Endothelial cell of umbilical vein (primary cell): Measurements from ENCODE around the gene TMEM266. TPM values are rescaled to one million over a fixed set of nuclear protein-coding genes. Genes with fewer than 3 reads are reported as not detected.

Experiments
- BruUV-seq: library from RNA; stranded (reverse); fragments of 400-500 nt; replicated peaks from 2 replicates; lab custom pipeline; 2021; lab: Mats Ljungman, UMichigan
- CTCF ChIA-PET: fragments of 300-600, 350-600 bp; sonication (Branson Sonifier 250); formaldehyde crosslinking; loops from one replicate; lab custom pipeline; 2021; ENCODE audit warnings: antibody characterized with exemption, inconsistent platforms; lab: Charles Lee
- POLR2A ChIA-PET: fragments of 300-600, 350-600 bp; sonication (Branson Sonifier 250); formaldehyde crosslinking; loops from one replicate; lab custom pipeline; 2021; ENCODE audit warnings: antibody characterized with exemption, inconsistent platforms; lab: Charles Lee
- DNase-seq: peaks from one replicate; pipeline ENCODE4 v3.0.0-alpha.2; 2011; ENCODE audit warnings: low read depth, low spot score
- FAIRE-seq: peaks from 2 replicates; lab custom pipeline; 2011; peaks lifted over from hg19 to GRCh38; lab: Jason Lieb, UNC
- H2AFZ ChIP-seq: 2 replicates; pipeline ENCODE4 v1.6.0; 2012; ENCODE audit warnings: low read depth, low read length, control low read depth, inconsistent platforms
- H3K27ac ChIP-seq: 2 replicates; pipeline ENCODE4 v1.5.1; 2011; ENCODE audit warnings: low read depth, mild to moderate bottlenecking, control low read depth, low read length, moderate library complexity; ENCODE audit not compliant: insufficient read depth
- H3K27me3 ChIP-seq, 2 experiments: 2 replicates each; pipeline versions ENCODE4 v1.6.0 to v1.6.1; 2011; ENCODE audit warnings: low read length in 2 of 2, mixed read lengths in 1 of 2; ENCODE audit not compliant: control insufficient read depth in 2 of 2, insufficient read depth in 2 of 2
- H3K36me3 ChIP-seq, 2 experiments: 2 replicates in 1 of 2; 3 replicates in 1 of 2; pipeline ENCODE4 v1.5.1; 2011; ENCODE audit warnings: low read length in 2 of 2, mild to moderate bottlenecking in 1 of 2, moderate library complexity in 1 of 2; ENCODE audit not compliant: control insufficient read depth in 2 of 2, insufficient read depth in 2 of 2; ENCODE audit errors: extremely low read depth in 1 of 2
- H3K4me1 ChIP-seq: 3 replicates; pipeline ENCODE4 v1.5.1; 2011; ENCODE audit warnings: mild to moderate bottlenecking, low read length; ENCODE audit not compliant: control insufficient read depth, insufficient read depth; ENCODE audit errors: extremely low read depth
- H3K4me2 ChIP-seq: 2 replicates; pipeline ENCODE4 v1.6.1; 2011; ENCODE audit warnings: low read length, control low read depth, mixed read lengths; ENCODE audit not compliant: insufficient read depth
- H3K4me3 ChIP-seq, 3 experiments: fragments of 200-600 bp in 1 of 3; sonication (generic), shearing (Covaris generic) in 1 of 3; replicated peaks in 1 of 3; 2 replicates each; pipeline ENCODE4 v1.5.1; 2011 to 2016; ENCODE audit warnings: control low read depth in 3 of 3, low read length in 3 of 3, mild to moderate bottlenecking in 2 of 3, inconsistent platforms in 1 of 3, low read depth in 1 of 3, moderate library complexity in 1 of 3; ENCODE audit not compliant: insufficient read depth in 1 of 3
- H3K79me2 ChIP-seq: 2 replicates; pipeline ENCODE4 v1.6.0; 2012; ENCODE audit warnings: low read length, inconsistent platforms; ENCODE audit not compliant: control insufficient read depth, insufficient read depth
- H3K9ac ChIP-seq: replicated peaks from 2 replicates; pipeline ENCODE3; 2011; ENCODE audit warnings: low read length, control low read depth; ENCODE audit not compliant: insufficient read depth; ENCODE audit errors: extremely low read depth
- H3K9me1 ChIP-seq: replicated peaks from 3 replicates; pipeline ENCODE4 v1.6.0; 2011; ENCODE audit warnings: mild to moderate bottlenecking, low read length; ENCODE audit not compliant: control insufficient read depth, insufficient read depth; ENCODE audit errors: extremely low read depth
- H3K9me3 ChIP-seq: replicated peaks from 2 replicates; pipeline ENCODE4 v1.5.1; 2012; ENCODE audit warnings: low read length, inconsistent platforms; ENCODE audit not compliant: control insufficient read depth, insufficient read depth
- H4K20me1 ChIP-seq: replicated peaks from 2 replicates; pipeline ENCODE3; 2011; ENCODE audit warnings: mild to moderate bottlenecking, low read length; ENCODE audit not compliant: control insufficient read depth, insufficient read depth; ENCODE audit errors: extremely low read depth
- CTCF ChIP-seq, 2 donors: IDR thresholded peaks; 1 replicate in 1 of 2; 2 replicates in 1 of 2; pipeline ENCODE4 v1.5.1; 2011; ENCODE audit warnings: low read length in 2 of 2, mild to moderate bottlenecking in 2 of 2, moderate library complexity in 2 of 2, control low read depth in 1 of 2, inconsistent platforms in 1 of 2, low read depth in 1 of 2; ENCODE audit not compliant: insufficient read depth in 1 of 2; ENCODE audit errors: extremely low read depth in 1 of 2
- EZH2 ChIP-seq: IDR thresholded peaks from 2 replicates; pipeline ENCODE4 v1.6.1; 2012; ENCODE audit warnings: borderline replicate concordance, low read depth, mild to moderate bottlenecking, moderate library complexity, low read length, inconsistent platforms; ENCODE audit not compliant: severe bottlenecking
- FOS ChIP-seq: IDR thresholded peaks from 2 replicates; pipeline ENCODE4 v1.6.1; 2011; ENCODE audit warnings: mild to moderate bottlenecking, low read length, moderate library complexity, borderline replicate concordance; ENCODE audit not compliant: insufficient read depth
- GATA2 ChIP-seq: IDR thresholded peaks from 2 replicates; pipeline ENCODE4 v1.7.0; 2011; ENCODE audit warnings: low read depth, mild to moderate bottlenecking, moderate library complexity, mixed read lengths, low read length; ENCODE audit not compliant: insufficient read length, insufficient read depth
- JUN ChIP-seq: IDR thresholded peaks from 2 replicates; pipeline ENCODE4 v1.6.1; 2011; ENCODE audit warnings: borderline replicate concordance, low read depth; ENCODE audit not compliant: insufficient read length, insufficient read depth
- MAX ChIP-seq: IDR thresholded peaks from 2 replicates; pipeline ENCODE4 v1.6.1; 2011; ENCODE audit not compliant: insufficient read depth, insufficient read length
- MYC ChIP-seq: IDR thresholded peaks from one replicate; pipeline ENCODE4 v1.6.1; 2011; ENCODE audit warnings: mild to moderate bottlenecking, low read depth, low read length
- POLR2A ChIP-seq: IDR thresholded peaks from 2 replicates; pipeline ENCODE4 v1.6.1; 2012; ENCODE audit warnings: low read depth, mild to moderate bottlenecking, control low read depth, low read length
- POLR2AphosphoS5 ChIP-seq: IDR thresholded peaks from 2 replicates; pipeline ENCODE4 v1.6.1; 2012; ENCODE audit warnings: low read depth, mild to moderate bottlenecking, control low read depth, low read length, moderate library complexity; ENCODE audit not compliant: insufficient read depth
- dilution Hi-C: fragments of 300-500 bp; cut with MboI; formaldehyde crosslinking; loops from one replicate; pipeline ENCODE4 v1.15.0; 2019; ENCODE audit warnings: low sequenced_read_pairs; ENCODE audit not compliant: extremely low pct_ligation_motif_present
- intact Hi-C: fragments of 100-400 bp; cut with micrococcal nuclease; formaldehyde crosslinking; loops from one replicate; pipeline ENCODE4 v1.10.0; 2022
- polyA plus RNA-seq, 4 experiments: library from polyadenylated mRNA; depleted of rRNA in 3 of 4; stranded (reverse) in 3 of 4; unstranded in 1 of 4; fragments of >200 nt; gene quantifications; 2 replicates each; pipeline versions ENCODE4 v1.2.1 to v1.2.3, GENCODE V29; 2011 to 2012; ENCODE audit warnings: missing spikeins in 1 of 4
- total RNA-seq: library from RNA; stranded (reverse); gene quantifications from 2 replicates; pipeline ENCODE4 v1.2.3, GENCODE V29; 2021

The TMEM266 gene
- total and polyA plus RNA-seq, 2 donors (not counting 3 experiments of a cell fraction or from before 2014, with no cell fraction given): not detected

GRCh38 chr15:76108021-76108723 lies 48.4 kb downstream of the TMEM266 start:
- CTCF ChIA-PET: interaction anchor here (1.5 kb wide), 1 partner anchor 31 kb away, joined by 5 read pairs; no protein-coding TSS in a partner anchor
- H3K9ac ChIP-seq: no peak overlapping the region
- BruUV-seq: no TSS peak
- no peak for DNase-seq
- H3K4me1 ChIP-seq: no peaks in the 10 kb centered on the region
- H3K4me2 ChIP-seq: no peak overlapping the region
- H3K36me3 ChIP-seq: no peaks in the 10 kb centered on the region
- no peak for FAIRE-seq
- dilution Hi-C loops: no loop called here
- intact Hi-C loops: no loop called here
- no peaks in the 10 kb centered on the region for H3K9me1 ChIP-seq
- peaks cover 0 to 2% of the 10 kb centered on the region in 2 experiments for H3K27me3 ChIP-seq
- TF ChIP-seq MYC: no peak
- H3K9me3 ChIP-seq: no peaks in the 10 kb centered on the region
- no peak overlapping the region for H3K27ac ChIP-seq
- no peak overlapping the region for H3K4me3 ChIP-seq
- no peaks in the 10 kb centered on the region for H4K20me1 ChIP-seq
- no peak overlapping the region for H2AFZ ChIP-seq
- POLR2A ChIA-PET: no interaction called here
- H3K79me2 ChIP-seq: no peaks in the 10 kb centered on the region

- no peak overlapping the region for H3K27ac ChIP-seq
- intact Hi-C loops: no loop called here
- H3K4me3 ChIP-seq: no peak overlapping the region
- H3K36me3 ChIP-seq: no peaks in the 10 kb centered on the region
- peaks cover 0 to 2% of the 10 kb centered on the region in 2 experiments for H3K27me3 ChIP-seq
- no peaks in the 10 kb centered on the region for H3K79me2 ChIP-seq
- ChIA-PET POLR2A (no interaction called here), CTCF (no interaction called here)
- H3K9me1 ChIP-seq: no peaks in the 10 kb centered on the region
- dilution Hi-C loops: no loop called here
- H3K9ac ChIP-seq: no peak overlapping the region
- no peak overlapping the region for H3K4me2 ChIP-seq
- BruUV-seq: no TSS peak
- no peak for FAIRE-seq
- H3K4me1 ChIP-seq: no peaks in the 10 kb centered on the region
- no peaks in the 10 kb centered on the region for H3K9me3 ChIP-seq
- no peak for DNase-seq
- no peak overlapping the region for H2AFZ ChIP-seq
- TF ChIP-seq MAX (no peak), POLR2A (no peak), CTCF (IDR thresholded peaks at IDR 0.05; ENCODE audit: extremely low read depth in 1 of 2, insufficient read depth in 1 of 2, low read depth in 1 of 2, low read length in 2 of 2) (no peak), MYC (no peak), GATA2 (no peak), EZH2 (no peak), JUN (no peak), FOS (no peak), POLR2AphosphoS5 (no peak)
- no peaks in the 10 kb centered on the region for H4K20me1 ChIP-seq
Observed at GRCh38 chr15:76109046-76109445, 49.3 kb downstream of the TMEM266 start.
